Measurements from ENCODE around the gene ACVRL1.

ACVRL1 gene

GRCh38 chr12:51917746-51918453 lies 10.6 kb downstream of the ACVRL1 start:
- no peak for DNase-seq

- DNase-seq = no peak
Measured at GRCh38 chr12:51920046-51920445, 12.7 kb downstream of the ACVRL1 start.

DNA sequence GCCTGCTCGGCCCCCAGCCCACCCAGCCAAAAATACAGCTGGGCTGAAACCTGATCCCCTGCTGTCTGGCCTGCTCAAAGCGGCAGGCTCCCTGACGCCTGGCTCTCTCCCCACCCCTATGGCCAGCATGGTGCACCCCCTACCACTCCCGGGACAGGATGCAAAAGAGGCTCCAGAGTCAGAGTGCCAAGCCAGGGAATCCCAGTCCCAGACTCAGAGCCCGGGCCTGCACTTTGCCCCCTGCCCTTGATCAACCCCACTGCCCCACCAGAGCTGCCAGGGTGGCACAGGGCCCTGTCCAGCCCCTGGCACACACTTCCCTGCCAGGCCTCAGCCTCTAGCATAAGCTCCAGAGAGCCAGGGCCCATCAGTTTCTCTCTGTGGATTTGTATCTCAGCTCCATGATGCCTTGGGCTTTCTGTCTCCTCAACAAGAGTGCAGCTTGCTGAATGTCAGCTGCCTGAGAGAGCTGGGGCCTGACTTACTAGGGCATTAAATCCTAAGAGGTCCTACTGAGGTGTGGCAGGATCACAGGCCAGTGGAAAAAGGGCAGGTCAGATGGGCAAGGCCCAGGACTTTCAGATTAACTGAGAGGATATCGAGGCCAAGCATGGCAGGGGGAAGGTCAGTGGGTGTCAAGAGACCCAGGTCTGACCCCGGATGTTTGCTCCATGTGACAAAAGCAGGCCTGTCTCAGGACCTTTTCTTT lies 13.9 kb downstream of the ACVRL1 start:
- no peak for DNase-seq

DNA sequence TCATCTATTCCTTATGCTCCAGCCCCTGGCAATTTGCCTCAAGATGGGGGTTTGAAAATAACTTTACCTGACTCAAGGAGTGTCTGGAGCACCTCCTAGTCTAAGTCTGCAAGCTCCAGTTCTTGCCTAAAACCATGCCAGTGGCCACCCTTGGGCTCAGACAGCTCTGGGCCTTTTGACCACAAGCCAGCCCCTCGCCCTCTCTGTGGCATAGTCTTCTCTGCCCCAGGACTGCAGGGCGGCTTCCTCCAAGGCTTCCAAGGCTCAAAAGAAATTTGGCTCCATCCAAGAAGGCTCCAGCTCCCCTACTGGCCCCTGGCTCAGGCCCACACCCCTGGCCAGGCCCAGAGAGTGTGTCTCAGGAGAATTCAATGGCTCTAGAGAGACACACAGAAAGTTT lies 14.8 kb downstream of the ACVRL1 start:
- no peak for DNase-seq

- peak; percentile 42 for DNase-seq
Measured at GRCh38 chr12:51922762-51923505, 15.6 kb downstream of the ACVRL1 start.

- peak; percentile 30 for DNase-seq
Measured at GRCh38 chr12:51923506-51924365, 16.4 kb downstream of the ACVRL1 start.

DNA sequence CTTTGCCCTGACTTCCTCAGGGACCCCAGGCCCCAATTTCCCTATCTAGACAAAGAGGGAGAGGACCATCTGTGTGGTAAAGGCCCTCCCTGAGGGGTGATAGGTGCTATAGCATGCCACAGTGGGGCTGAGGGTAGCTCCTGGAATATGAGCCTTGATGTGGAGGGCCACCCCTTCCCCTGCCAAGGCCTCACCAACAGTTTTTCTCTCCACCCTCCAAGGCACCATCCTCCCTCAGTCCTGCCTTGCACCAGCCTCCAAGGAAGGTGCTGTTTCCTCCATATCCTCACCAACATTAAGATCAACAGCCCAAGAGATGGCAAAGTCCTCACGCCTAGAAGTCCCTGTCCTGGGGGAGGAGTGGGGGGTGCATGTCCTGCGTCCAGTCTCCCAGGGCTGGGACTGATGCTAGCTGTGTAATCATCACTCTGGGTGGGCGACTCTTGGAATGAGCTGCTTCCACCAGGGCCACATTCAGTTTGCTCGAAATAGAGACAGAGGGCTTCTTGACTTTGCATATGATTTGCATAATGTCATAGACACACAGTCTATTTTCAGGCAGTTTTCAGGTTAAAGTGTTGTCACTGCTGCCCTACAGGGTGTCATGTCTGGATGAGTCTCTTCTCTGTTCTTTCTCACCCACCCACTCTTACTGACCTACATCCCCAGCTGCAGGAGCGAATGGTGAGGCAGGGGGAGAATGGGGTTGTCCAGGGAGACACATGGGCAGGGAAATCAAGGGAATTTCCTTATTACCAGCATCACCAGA lies 17.4 kb downstream of the ACVRL1 start:
- no peak for DNase-seq

GRCh38 chr12:51925346-51926063 lies 18.2 kb downstream of the ACVRL1 start:
- DNase-seq = no peak

DNA sequence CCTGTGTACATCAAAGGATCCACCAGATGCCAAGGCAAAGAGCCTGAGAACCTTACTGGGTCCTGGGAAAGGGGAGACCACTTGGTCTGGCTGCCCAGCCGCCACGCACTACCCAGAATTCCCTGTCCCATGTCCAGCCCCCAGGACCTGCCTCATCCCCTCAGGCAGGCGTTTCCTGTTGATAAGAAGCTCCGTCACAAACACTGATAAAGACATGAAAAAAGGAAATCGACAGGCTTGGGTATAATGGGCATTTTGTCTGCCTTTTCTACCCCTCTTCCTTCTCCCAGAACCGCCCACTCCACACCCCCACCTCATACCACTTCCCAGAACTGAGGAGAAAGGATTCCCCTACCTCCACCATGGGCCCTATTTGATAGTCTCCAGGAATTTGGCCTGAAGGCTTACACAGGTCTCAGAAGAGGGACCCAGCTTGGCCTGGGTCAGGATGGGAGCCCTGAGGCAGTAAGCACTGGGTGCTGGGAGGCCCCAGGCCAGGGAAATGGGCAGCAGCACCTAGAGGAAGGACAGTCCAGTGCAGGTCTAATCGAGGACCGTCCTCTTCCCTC lies 18.8 kb downstream of the ACVRL1 start:
- DNase-seq = no peak

GRCh38 chr12:51926718-51927117 lies 19.4 kb downstream of the ACVRL1 start:
- peak; percentile 26 for DNase-seq

GRCh38 chr12:51932218-51933076 lies 25.1 kb downstream of the ACVRL1 start:
- DNase-seq = no peak

DNA sequence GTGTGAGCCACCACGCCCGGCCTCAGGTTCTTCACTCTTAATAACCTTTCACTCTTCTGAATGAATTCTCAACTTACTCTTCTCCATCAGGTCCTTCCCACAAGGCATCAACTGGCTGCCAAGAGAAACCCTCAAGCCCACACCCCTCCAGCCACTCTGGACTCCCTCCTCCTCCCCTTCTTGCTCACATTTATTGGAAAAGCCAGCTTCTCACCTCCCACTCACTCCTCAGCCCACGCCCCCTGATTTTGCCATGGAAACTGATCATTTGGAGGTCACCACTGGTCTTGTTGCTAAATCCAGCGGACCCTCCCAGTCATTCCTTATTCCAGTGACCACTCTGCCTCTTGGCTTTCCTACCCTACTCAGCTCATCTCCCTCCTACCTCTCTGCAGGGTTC lies 26.8 kb downstream of the ACVRL1 start:
- DNase-seq = no peak

GRCh38 chr12:51937926-51938325 lies 30.6 kb downstream of the ACVRL1 start:
- no peak for DNase-seq

- no peak for DNase-seq
Measured at GRCh38 chr12:51938726-51939125, 31.4 kb downstream of the ACVRL1 start.

DNA sequence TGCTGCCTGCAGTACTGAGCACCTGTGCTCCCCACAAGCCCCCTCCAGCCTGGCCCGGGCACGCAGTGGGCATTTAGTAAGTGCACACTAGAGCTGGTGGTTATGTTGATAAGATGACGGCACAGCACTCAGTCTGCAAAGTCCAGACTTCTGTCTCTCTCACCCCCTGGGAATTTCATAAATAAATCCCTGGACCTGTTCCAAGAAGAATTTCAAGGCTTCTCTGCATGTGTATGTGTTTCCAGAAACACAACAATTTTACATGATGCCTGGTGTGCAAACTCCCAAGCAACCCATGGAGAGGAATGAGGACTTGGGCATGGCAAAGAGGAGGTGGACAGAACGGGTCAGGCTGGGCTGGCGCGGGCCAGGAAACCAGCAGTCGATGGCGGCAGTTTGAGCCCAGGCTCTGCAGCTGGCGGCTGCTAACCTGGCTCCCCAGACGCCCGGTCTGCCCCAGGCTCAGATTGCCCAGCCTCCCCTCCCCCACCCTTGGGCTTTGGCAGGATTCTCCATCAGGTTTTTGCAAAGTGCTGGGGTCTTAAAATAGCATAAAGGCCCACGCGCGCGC lies 33.8 kb downstream of the ACVRL1 start:
- DNase-seq = no peak

DNA sequence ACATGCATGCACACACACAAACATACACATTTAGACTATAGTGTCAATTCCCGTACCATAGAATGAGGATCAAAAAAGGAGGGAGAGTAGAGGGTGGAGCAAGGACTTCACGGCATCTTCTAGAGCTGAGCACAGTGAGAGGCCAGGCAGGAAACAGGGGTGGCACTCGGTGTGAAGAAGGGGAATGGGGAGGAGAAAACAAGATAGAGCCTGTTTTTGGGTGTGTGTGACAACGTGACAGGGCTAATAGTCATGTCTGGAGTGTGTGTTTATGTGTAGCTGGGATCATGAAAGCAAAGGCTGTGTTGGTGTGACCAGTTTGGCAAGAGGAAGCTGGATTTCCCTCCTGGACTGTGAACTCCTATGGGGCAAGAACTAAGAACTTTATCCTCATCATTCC lies 34.3 kb downstream of the ACVRL1 start:
- no peak for DNase-seq

DNA sequence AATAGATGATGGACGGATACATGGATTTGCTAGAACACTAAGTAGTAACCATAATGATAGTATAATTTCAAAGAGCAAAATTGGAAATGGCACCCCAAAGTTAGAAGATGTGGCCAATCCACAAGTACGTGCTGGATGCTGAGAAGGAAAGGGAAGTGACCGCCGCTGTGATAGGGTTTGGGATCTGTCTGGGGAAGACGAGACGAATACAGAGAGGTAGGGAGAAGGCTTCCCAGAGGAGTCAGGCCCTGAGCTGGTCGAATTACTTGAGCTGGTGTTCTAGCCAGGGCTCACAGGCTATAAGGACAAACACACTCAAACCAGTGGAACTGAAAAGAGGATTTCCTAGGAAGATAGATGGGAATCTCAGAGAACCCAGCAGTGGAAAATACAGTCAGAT lies 34.8 kb downstream of the ACVRL1 start:
- no peak for DNase-seq

- no peak for DNase-seq
Measured at GRCh38 chr12:51942501-51943000, 35.2 kb downstream of the ACVRL1 start.

GRCh38 chr12:51943346-51943745 lies 36.0 kb downstream of the ACVRL1 start:
- no peak for DNase-seq
